Stimulated activated naive CD8-positive, alpha-beta T cell treated with anti-CD3 and anti-CD28 coated beads, Interleukin-15, Interleukin-2, amounts not matched to agents 100 U/mL and 50 U/mL, for 24 hours (primary cell): Measurements from ENCODE around the gene KRT13.

ENCODE experiments used
- ATAC-seq: fragments of 150-1000 bp; cut with Tn5 transposase; one replicate; pipeline ENCODE4 v1.10.0; 2021
- DNase-seq: peaks from one replicate; pipeline ENCODE4 v3.0.0; 2021

Gene KRT13

DNA sequence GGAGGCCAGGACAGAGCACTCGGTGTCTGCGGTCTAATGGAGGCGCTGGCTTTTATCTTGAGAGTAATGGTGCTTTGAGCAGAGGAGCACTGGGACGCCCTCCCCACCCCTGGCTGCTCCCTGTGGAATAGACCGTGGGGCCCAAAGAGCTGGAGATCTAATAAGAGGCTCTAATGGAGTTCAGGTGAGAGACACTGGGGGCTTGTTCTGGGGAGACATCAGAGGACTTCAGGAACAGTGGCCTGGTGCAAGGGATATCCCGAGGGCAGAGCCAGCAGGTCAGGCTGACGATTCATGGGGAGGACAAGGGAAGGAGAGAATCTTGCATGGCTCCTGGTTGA lies 32.2 kb upstream of the KRT13 start:
- ATAC-seq (no peak), DNase-seq (no peak)

DNA sequence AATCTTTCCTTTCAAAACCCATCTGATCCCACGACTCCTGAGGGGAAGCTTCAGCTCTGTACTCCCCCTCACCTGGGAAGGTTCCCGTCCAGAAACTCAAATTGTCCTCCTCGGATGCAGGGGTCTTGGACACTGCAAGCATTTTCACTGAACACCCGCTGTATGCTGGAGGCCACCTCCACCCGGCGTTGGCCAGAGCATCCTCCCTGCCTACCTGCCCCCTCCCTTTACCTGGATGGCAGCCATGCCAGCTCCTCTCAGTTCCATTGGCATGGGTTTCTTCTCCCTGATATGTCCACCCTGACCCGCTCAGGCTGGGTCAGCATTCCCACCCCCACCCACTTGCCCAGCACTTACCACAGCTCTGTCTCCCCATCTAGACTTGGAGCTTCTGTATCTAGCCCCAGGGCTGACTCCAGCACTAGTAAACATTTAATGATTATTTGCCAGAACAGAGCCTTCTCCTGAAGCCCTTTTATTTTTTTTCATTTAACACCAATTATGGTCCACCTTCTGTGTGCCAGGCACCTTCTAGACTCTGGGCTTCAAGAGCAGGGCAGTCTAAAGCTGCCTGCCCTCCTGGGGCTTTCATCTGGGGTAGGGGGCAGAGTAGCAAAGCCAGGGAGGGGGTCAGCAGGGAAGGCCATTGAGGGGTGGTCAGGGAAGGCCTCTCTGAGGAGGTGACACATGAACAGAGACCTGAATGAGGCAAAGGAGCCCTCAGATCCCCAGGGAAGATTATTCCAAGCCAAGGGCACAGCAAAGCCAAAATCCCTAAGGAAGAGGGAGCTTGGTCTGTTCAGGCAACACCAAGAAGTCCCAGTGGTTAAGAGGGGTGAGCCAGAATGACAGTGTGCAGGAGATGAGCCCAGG lies 31.6 kb upstream of the KRT13 start:
- no peak for ATAC-seq
- no peak for DNase-seq

DNA sequence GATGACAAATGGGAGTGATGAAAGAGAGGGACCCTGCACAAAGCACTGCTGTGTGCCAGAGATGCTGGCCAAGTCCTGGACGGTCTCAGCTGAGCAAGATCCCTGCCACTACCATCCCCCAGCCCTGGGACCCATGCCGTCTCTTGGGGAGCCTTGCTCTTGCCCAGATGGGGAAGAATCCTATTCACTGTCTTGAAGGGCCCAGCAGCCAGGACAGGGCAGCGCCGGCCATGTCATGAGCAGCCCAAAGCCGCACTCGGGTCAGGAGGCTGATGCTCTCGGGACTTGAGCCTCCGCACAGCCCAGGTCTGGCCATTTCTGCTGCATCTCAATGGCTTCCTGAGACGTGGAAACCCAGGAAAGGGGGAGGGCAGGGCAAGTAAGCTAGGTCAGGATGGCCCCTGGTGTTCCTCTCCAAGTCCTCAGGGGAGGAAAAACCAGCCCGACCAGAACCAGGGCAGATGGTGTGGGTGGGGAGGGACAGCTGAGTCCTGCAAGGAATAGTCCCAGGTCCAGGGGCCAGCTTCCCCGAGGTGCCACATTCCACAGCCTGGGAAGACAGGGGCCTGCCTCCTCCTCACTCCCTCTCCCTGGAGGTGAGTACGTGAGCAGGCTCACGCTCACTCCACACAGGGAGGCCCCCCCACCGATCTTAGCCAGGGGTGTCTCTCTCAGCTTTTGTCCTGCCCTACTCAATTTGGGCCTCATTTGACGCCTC lies 30.5 kb upstream of the KRT13 start:
- no peak for ATAC-seq
- DNase-seq = no peak

DNA sequence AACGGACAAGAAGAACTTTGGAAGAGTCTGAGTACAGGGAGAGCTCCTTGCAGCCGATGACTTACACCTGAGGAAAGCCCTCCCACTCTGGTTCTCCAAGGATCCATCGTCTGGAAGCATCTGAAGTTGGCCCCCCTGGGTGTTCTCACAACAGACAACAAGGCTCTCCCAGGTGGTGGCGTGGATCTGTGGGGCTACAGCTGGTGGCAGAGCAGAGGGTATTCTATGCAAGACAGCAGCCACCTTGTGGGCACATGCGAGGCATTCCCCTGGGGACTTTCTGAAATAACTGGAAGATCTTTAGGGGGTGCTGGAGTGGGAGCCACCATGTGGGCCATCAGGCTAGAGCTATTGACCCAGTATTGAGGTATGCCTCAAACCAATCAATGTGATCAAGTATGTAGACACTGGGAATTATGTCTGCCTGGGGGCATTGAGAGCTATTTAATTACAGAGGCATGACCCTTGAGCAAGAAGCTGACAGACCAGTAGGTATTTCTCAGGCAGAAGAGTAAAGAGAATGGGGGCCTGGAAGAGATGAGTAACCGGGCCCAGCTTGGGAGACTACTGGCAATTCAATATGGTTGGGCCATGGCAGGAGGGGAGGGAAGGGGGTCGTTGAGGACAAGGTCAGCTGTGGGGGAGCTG lies 29.6 kb upstream of the KRT13 start:
- no peak for DNase-seq
- no peak for ATAC-seq

DNA sequence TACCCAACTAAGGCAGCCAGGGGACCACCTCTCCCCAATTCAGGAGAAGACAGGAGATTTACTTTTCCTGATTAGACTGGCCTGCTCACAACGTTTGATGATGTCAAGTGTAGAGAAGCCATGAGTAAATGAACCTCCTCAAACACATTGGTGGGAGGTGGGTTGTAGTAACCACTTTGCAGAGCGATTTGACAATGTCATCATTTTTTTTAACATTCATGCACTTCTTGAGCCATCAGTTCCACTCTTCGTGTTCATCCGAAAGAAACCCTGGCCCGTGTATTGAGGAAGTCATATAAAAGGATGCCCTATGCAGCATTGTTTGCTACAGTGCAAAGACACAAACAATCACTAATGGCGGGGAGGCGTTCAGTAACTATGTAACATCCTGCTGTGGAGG lies 28.2 kb upstream of the KRT13 start:
- DNase-seq (no peak), ATAC-seq (no peak)

DNA sequence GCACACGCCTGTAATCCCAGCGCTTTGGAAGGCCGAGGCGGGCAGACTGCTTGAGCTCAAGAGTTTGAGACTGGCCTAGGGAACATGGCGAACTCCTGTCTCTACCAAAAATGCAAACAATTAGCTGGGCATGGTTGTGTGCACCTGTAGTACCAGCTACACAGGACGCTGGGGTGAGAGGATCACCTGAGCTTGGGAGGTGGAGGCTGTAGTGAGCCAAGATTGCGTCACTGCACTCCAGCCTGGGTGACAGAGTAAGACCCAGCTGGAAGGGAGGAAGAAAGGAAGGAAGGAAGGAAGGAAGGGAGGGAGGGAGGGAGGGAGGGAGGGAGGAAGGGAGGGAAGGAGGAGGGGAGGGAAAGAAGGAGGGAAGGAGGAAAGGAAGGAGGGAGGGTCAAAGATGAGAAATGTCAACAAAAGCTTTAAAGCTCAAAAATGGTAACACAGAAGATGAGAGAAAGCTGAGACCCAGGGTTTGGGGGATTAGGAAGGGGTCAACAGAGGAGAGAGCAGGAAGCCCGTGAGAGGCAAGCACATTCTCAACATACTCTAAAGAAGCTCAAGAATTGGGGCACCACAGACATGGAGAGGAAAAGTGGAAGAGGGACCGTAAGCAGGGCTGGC lies 27.6 kb upstream of the KRT13 start:
- ATAC-seq = no peak
- DNase-seq = no peak

DNA sequence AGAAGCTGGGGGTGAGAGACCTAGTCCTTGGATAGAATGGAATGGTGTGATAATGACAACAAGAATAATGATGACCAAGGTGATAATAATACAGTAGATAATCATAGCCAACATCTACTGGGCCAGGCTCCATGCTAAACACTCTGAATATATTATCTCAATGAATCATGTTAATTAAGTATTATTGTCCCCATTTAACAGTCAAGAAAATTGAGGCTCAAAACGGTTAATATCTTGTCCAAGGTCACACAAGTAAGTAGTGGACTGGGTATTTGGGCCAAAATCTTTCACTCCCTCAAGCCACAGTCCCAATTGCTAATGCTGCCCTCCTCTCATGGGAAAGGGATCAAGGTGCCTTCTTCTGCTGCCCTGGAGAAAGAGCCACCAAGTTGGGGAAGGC lies 26.6 kb upstream of the KRT13 start:
- DNase-seq = no peak
- ATAC-seq = no peak

DNA sequence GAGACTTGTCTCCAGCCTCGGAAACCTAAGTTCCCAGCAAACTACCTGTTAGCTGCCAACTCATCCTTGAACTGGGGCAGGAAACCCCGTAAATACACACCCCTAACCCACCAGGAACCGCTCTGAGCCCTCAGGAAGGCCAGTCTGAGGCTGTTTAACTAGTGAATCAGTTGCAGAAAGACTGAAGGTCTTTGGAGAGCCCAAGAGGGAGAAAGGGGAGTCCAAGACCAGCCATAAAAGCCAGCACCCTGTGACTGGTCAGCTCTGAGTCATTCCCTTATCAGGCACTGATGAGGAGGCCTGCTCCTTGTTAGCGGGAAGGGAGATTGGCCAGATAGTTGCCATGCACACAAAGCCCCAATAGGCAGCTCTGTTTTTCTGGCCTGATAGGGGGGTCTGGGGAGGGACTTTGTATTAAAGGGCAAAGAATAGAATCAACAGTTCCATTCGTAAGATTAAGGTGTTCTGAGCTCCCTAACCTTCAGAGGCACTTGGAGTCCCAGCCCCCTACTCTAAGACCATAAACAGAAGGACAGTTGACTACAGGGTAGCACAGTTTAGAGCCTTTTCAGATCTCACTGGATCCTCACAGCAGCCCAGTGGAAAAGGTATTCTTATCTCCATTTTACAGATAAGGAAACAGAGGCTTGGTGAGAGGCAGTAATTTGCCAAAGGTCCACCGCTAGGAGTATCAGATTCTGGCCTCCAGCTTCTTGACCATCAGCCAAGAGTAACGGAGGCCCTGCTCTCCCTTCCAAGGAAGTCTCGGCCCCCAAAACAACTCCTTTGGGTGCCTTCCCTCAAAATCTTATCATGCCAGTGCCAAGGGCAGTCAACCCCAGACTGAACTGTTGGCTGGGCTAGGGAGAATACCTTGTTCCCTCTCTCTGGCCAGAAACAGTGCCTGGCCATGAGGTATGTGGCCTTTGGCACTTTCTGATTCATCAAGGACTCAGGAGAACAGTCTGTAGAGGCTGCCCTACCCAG lies 24.9 kb upstream of the KRT13 start:
- no peak for ATAC-seq
- no peak for DNase-seq

DNA sequence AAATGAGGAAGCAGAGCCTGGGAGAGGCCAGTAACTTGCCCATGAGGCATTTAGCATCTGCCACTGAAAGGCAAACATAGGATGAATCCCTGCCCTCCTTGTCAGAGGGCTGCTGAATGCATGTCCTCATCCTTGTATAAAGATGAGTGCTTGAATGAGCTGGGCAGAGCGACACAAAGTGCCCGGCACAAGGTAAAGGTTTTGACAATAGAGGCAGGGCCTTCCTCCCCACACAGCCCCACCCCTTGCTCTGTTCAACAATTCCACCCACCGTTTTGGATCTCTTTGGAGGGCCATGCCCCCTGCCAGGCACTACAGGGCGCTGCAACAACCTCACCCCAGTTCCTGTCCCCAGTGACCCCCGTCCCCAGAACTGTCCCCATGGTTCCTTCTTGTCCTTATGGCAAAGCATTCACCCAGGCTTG lies 24.1 kb upstream of the KRT13 start:
- no peak for DNase-seq
- no peak for ATAC-seq

DNA sequence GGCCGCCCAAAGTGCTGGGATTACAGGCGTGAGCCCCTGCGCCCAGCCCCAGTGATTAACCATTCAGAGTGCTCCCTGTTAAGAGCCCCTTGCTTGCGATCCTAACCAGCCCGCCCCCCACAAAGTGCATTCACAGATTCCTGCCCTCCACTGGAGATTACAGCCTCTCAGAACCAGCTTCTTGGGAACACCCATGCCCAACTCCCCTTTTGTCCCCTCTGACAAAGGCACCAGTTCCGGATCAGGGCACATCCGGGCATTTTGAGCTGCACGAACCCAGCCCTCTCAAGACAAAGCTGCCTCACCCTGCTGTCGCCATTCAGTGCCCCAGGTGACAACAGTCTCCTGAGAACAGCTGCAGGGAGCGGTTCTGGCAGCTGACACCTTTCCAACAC lies 23.5 kb upstream of the KRT13 start:
- DNase-seq = no peak
- no peak for ATAC-seq

DNA sequence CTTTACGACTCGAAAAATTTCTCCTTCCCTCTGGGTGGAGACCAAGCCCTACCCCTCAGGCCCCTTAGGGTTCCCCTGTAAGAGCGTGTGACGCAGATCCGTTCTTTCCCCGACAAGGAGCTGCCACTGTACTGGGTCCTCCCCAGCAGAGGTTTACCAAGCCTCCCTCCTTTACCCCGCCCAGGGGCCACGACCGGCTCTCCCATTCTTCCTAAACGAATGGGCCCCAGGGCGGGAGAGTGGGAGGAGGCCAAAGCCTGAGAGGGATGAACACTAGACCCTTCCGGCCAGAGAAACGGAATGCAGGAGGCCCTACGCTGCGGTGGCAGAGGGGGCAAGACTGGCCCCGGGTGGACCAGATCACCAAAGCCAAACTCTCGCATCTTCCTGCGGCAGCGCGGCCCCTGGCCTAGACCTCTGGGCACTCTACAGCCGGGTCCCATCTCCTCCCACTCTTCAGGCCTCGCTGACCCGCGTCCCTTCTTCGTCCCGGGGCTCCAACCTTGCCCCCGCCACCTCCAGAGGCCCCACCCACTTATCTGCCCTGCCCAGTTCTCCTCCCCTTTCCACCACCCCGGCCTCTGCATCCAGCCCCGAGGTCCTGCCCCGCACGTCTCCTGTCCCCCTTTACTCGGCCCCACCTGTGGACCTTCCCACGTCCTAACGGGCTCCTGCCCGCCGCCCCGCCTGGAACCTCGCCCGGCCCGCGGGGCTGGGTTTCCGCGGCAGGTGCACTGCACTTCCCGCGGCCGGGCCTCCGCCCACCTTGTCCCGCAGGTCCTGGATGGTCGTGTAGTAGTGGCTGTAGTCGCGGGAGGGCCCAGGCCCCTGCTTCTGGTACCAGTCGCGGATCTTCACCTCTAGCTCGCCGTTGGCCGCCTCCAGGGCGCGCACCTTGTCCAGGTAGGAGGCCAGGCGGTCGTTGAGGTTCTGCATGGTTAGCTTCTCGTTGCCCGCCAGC lies 21.9 kb upstream of the KRT13 start:
- ATAC-seq = peak; percentile 27
- peak; percentile 7 for DNase-seq

DNA sequence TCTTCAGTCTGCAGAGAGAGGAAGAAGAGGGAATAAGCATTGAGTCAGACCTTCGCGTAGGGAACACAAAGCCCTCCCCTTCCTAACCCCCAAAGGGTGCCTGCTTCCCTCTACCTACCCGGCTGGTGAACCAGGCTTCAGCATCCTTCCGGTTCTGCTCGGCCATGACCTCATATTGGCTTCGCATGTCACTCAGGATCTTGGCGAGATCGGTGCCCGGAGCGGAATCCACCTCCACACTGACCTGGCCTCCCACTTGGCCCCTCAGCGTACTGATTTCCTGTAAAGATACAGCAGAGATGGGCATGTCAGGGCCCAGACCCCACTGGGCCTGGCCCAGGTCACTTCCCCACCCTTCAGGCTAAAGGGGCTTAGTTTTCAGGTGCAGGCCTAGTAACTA lies 18.8 kb upstream of the KRT13 start:
- DNase-seq (no peak), ATAC-seq (no peak)

DNA sequence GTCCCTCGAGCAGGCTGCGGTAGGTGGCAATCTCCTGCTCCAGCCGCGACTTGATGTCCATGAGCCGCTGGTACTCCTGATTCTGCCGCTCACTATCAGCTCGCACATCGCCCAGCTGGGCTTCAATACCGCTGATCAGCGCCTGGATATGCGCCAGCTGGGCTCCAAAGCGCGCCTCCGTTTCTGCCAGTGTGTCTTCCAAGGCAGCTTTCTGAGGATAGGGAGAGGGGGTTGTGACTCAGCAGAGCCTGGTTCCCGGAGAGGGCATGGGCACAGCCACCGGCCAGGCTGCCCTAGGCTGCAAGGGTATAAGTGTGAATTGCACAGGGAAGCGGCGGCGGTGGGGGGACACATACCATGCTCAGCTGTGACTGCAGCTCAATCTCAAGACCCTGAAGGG lies 18.4 kb upstream of the KRT13 start:
- ATAC-seq (no peak), DNase-seq (no peak)

DNA sequence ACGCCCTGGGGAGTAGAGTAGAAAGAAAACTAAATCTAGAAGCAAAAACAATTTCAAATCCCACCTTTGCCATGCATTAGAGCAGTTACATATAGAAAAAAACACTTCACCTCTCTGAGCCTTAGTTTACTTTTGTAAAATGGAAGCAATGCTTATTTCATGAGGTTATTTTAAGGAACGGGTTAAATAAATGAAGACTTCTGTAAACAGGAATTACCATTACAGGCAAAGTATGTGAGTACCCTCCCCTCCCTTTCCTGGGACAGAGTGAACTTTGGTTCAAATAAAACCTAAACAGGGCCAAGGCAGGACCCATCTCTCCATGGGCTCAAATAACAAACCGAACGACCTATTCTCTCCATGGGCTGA lies 17.8 kb upstream of the KRT13 start:
- DNase-seq = no peak
- ATAC-seq = no peak

DNA sequence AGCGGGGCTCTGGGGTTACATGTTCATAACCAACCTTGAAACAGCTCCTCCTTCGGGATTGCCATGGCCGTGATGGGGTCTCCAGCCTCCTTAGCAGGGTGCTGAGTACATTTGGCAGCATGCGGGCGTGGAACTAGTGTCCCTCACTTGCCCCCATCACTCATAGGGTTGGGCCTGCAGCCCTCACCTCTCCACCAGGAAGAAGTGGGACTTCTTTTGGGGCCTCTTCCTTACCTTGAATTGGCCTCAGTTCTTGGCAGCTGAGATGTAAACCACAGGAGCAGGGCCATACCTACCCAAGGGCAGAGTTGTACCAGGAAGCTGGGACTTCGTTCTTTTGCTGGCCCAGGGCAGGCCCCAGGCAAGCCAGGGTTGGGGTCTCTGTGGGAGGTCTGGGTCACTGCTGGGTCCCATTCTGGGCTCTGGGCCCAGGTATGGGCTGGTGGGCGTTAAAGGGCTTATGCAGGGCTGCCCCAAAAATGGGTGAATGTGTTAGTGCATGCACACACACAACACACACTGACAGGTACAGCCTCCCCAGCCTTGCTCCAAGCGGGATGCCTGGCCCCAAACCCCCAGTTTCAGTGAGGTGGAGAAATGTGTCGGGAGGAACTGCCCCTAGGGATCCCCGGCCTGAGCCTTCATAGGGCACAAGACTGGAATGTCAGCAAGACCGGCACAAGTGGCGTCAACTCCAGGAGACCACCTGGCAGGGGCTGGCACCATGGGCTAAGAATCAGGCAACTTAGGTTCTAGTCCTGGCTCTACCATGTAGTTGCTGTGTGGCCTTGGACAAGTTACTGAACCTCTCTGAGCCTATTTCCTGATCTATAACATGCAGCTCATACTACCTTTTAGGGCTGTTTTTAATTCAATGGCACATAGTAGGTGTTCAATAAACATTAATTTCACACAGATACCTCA lies 17.2 kb upstream of the KRT13 start:
- ATAC-seq (no peak), DNase-seq (no peak)

DNA sequence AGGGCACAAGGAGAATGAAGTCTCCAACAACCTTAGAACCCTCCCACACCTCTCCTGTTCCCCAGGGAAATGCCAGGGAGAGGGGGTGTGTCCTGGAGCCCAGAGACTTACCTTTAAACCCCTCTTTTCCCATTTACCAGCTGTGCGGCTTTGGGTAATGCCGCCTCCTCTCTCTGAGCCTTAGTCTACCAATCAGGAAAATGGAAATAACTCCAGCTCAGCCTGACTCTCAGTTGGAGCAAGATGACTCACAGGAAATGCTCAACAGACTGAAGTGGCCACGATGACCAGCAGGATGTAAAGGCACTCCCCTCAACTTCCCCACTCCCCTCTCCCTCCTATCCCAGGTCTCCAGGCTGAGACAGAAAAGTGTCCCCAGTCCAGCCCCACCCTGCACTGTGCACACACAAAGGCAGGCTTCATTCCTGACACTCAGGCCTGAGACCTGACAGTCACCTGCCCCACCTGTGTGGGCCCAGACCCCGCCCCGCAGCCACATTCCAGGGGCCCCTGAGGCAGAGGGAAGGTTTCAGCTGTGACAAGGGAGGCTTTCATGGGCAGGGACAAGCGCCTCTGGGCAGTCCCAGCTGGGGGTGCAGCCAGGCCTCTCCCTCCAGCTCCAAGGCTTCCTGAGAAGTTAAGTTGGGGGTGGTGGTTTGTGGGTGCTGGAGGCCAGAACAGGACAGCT lies 16.3 kb upstream of the KRT13 start:
- DNase-seq (no peak), ATAC-seq (no peak)

DNA sequence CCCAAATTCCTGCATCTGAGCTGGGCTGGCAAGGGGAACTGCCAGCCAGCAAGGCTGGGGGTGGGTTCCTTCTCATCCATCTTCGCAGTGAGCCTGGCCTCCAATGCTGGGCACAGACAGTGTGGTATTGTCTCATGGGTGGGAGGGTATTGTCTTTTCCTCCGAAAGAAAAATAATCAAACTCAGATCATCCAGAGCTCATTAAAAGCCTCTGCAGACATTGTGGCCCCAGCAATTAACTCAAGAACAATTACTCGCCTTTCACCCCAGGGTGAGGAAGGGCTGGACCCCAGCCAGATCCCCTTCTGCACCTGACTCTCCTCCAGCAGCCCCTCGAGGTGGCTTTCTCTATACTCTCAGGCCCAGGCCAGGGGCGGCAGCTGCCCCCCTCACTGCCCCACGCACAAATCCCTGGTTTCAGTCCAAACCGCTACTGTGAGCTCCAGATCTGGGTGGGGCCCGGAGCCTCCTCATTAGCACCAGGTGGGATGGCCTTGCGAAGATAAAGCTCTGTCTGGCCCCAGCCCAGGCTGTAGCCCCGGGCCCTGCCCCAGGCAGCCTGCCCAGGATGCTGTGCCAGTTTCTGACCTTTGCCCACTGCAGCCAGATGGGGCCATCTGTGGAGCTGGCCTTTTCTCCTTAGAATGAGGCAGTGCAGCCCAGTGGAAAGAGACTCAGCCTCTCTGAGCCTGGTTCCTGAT lies 15.6 kb upstream of the KRT13 start:
- no peak for ATAC-seq
- no peak for DNase-seq
